SU-DHL-6 (cell line): ENCODE results near the gene CCDC32.

Source experiments
- EZH2phosphoT487 ChIP-seq: fragments of 200-600 bp; sonication (generic), shearing (Covaris generic); conservative IDR thresholded peaks from 2 replicates; pipeline ENCODE4 v1.6.1; 2018; ENCODE audit warnings: mild to moderate bottlenecking, antibody characterized with exemption, low read length, moderate library complexity, mixed read lengths
- TF ChIP-seq, protein P1 (sequence below): fragments of 200-600 bp; sonication (generic); IDR thresholded peaks from one replicate; pipeline ENCODE4 v1.5.1; 2017; ENCODE audit warnings: antibody characterized with exemption, mild to moderate bottlenecking, low read length, moderate library complexity; ENCODE audit not compliant: insufficient read depth, poor library complexity, severe bottlenecking

DNA sequence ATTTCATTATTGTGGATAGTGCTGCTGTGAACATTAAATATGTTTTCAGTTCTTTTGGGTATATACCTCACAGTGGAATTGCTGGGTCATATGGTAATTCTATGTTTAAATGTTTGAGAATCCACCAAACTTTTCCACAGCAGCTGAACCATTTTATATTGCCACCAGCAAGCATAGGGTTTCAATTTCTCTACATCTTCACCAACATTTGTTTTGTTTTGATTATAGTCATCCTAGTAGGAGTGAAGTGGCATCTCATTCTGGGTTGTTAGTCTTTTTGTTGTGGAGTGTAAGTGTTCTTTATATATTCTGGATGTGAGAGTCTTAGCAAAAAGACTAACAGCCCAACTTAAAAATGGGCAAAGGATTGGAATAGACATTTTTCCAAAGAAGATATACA, 10.3 kb upstream of the CCDC32 start:
- TF ChIP-seq EZH2phosphoT487 = no peak
- TF ChIP-seq, protein P1, sequence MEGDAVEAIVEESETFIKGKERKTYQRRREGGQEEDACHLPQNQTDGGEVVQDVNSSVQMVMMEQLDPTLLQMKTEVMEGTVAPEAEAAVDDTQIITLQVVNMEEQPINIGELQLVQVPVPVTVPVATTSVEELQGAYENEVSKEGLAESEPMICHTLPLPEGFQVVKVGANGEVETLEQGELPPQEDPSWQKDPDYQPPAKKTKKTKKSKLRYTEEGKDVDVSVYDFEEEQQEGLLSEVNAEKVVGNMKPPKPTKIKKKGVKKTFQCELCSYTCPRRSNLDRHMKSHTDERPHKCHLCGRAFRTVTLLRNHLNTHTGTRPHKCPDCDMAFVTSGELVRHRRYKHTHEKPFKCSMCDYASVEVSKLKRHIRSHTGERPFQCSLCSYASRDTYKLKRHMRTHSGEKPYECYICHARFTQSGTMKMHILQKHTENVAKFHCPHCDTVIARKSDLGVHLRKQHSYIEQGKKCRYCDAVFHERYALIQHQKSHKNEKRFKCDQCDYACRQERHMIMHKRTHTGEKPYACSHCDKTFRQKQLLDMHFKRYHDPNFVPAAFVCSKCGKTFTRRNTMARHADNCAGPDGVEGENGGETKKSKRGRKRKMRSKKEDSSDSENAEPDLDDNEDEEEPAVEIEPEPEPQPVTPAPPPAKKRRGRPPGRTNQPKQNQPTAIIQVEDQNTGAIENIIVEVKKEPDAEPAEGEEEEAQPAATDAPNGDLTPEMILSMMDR = no peak
